ENCODE measurements around the gene HEMGN.
"Not testable (repeated sequence)": the region's sequence is repeated elsewhere in the genome, so short reads cannot be mapped to it uniquely, and the experiment has no call there.

The HEMGN gene

DNA sequence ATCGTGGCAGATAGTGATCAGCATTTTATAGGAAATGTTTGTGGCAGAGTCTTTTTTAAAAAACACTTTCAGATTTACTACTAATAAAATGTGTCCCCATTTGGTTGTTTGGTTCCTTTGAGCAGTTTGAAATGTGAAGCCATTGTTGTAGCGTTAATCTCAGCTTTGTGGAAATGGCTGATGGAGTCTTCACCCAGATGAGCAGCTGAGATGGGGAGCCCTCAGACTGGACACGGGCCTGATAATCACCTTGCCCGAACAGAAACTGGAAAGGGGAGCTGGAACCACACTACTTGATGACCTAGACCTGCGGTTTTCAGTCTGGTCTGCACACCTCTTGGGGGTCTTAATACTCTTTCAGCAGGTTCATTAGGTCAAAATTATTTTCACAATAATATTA, 24.6 kb upstream of the HEMGN start:
- TF ChIP-seq, protein P1, sequence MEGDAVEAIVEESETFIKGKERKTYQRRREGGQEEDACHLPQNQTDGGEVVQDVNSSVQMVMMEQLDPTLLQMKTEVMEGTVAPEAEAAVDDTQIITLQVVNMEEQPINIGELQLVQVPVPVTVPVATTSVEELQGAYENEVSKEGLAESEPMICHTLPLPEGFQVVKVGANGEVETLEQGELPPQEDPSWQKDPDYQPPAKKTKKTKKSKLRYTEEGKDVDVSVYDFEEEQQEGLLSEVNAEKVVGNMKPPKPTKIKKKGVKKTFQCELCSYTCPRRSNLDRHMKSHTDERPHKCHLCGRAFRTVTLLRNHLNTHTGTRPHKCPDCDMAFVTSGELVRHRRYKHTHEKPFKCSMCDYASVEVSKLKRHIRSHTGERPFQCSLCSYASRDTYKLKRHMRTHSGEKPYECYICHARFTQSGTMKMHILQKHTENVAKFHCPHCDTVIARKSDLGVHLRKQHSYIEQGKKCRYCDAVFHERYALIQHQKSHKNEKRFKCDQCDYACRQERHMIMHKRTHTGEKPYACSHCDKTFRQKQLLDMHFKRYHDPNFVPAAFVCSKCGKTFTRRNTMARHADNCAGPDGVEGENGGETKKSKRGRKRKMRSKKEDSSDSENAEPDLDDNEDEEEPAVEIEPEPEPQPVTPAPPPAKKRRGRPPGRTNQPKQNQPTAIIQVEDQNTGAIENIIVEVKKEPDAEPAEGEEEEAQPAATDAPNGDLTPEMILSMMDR (IDR thresholded peaks at IDR 0.05; ENCODE audit: low read depth, low read length) = no peak
- H3K4me3 ChIP-seq (ENCODE audit: low read depth, low read length) = no peak overlapping the region

DNA sequence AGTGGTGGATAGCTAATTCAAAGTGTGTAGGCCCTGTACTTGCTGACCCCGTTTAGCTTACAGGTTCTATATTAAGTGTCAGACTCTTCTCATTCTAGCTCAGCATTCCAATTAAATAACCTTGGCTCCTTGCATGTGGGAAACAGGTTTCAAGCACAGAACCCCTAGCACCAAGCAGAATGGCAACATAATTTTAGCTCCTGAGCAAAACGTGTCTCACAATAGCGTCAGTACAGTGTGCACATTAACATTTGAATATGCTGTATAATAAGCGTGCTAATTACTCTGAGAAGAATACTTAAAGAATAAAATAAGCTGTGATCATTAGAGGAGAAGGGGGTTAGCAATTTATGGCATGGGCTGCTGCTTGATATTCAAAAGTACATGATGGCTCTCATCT, 24.2 kb upstream of the HEMGN start:
- H3K4me3 ChIP-seq (ENCODE audit: low read depth, low read length) = no peak overlapping the region
- TF ChIP-seq, protein P1 (IDR thresholded peaks at IDR 0.05; ENCODE audit: low read depth, low read length) = no peak

DNA sequence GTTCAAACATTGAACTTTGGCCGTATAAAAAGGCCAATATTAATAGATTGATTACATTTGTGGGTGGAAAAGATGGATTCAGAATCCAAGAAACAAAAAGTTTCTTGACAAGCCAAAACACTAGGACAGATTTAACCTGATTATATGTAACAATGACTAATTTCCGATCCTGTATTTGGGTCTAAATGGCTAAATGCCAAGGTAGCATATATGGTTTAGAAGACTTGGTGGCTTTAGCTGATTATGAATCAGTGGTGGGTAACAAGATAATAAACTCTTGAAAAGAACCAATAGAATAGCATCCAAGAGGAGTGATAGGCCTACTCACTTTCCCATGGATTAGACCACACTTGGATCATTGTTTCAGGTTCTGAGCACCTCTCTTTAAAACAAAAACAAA, 23.4 kb upstream of the HEMGN start:
- H3K4me3 ChIP-seq (ENCODE audit: low read depth, low read length) = no peak overlapping the region
- TF ChIP-seq, protein P1 (IDR thresholded peaks at IDR 0.05; ENCODE audit: low read depth, low read length) = no peak

DNA sequence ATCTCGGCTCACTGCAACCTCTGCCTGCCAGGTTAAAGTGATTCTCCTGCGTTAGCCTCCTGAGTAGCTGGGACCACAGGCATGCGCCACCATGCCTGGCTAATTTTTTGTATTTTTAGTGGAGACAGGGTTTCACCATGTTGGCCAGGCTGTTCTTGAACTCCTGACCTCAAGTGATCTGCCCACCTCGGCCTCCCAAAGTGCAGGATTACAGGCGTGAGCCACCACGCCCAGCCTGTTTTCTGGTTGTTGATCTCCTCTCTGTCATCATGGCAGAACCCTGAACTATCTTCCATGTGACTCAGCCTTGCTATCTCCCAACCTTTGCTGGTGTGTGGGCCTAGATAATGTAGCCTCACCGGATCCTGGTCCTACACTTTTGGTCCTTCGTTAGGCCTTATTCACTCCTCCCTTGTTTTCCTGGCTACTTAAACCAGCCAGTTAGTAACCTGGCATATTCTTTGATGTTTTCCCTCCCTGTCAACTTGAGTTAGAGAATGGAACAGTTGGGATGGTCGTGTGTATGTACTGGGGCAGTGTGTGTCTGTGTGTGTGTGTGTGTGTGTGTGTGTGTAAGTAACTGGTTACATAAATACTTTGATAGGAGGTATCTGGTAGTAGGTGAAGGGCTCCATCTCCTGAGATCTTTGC, 22.8 kb upstream of the HEMGN start:
- not testable (repeated sequence) for H3K4me3 ChIP-seq (ENCODE audit: low read depth, low read length)

DNA sequence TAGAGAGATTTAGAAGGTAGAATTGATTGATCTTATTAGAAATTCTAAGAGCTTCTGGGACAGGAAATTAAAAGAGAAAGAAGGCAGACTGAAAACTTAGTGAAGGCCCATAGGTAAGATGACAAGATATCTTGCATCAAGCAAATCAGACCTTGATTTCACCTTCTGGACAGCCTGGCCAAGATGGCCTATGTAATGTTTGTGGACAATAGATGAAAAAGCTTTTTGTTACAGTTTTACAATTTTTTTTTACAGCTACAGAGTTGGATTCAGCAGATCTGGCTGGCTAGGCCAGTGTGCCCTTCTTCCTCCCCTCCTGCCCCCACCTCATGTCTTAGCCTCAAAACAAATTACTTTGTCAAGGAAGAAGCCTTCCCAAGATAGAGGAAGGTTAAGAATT, 21.6 kb upstream of the HEMGN start:
- H3K4me3 ChIP-seq (ENCODE audit: low read depth, low read length) = no peak overlapping the region
- TF ChIP-seq, protein P1 (IDR thresholded peaks at IDR 0.05; ENCODE audit: low read depth, low read length) = no peak

DNA sequence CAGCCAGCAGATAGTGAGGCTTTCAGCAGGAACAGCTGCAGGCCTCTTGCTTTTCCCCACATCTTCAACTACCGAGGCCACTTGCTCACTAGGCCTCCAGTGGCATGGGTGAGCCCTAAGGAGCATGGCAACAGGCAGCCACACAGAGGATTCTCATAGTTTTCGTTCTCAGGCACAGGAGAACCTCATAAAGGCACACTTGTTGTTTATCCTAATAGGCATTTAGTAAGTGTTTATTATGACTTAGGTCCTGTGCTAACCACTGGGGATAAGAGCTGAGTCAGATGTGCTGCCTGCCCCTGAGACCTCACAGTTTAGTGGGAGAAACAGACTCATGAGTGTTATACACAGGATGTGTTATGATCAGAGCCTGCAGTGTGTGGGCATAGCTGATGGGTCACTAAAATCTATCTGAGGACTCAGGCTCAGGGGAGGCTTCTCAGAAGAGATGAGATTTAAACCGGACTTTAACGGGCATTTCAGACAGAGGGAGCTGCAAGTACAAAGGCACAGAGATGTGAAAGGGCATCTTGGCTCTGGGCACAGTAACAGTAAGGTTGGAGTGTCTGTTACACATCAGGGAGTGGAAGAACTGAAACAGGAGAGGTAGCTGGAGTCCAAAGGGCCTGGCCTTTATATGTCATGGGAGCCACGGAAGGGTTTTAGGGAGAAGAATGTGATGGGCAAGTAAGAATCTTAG, 21.0 kb upstream of the HEMGN start:
- no peak overlapping the region for H3K4me3 ChIP-seq (ENCODE audit: low read depth, low read length)
- TF ChIP-seq, protein P1 (IDR thresholded peaks at IDR 0.05; ENCODE audit: low read depth, low read length) = no peak

DNA sequence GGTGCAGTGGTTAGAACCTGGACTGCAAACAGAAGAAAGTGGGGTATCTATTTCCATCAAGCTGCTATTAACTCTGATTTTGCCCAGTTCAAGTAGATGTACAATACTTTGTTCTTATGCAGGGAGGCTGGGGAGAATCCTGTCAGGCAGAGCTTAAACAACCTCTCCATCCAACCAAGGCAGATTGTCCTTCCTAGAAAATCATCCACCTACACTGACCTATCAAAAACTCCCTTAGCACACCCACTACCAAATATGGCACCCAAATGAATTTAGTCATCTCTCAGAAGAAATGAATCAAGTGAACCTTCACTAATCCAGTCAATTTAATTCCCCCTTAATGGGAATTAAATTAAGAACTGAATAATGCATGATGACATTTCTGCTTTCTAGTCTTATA, 18.4 kb upstream of the HEMGN start:
- no peak overlapping the region for H3K4me3 ChIP-seq (ENCODE audit: low read depth, low read length)
- TF ChIP-seq, protein P1 (IDR thresholded peaks at IDR 0.05; ENCODE audit: low read depth, low read length) = no peak

All from WI38 (cell line).